PC-3 (cell line): ENCODE results near the gene SFT2D1.

ENCODE experiments used
- CTCF ChIP-seq: fragments of 300-600 bp; sonication (generic); conservative IDR thresholded peaks from 2 replicates; pipeline ENCODE4 v1.5.1; 2017; ENCODE audit warnings: antibody characterized with exemption, low read depth, mild to moderate bottlenecking, low read length
- EZH2 ChIP-seq: fragments of 300-600 bp; sonication (generic); IDR thresholded peaks from one replicate; pipeline ENCODE4 v1.6.1; 2017; ENCODE audit warnings: antibody characterized with exemption, mild to moderate bottlenecking, low read length; ENCODE audit not compliant: unreplicated experiment
- EZH2phosphoT487 ChIP-seq: fragments of 300-600 bp; sonication (generic); IDR thresholded peaks from 2 replicates; pipeline ENCODE4 v1.6.1; 2018; ENCODE audit warnings: mild to moderate bottlenecking, antibody characterized with exemption, low read length, borderline replicate concordance

- TF ChIP-seq CTCF (no peak), EZH2phosphoT487 (no peak), EZH2 (no peak)
Observed at GRCh38 chr6:166354965-166355364, 12.6 kb upstream of the SFT2D1 start.
